Neural progenitor cell (in vitro differentiated cells): ENCODE data around the gene RAB6B.
"Not testable (repeated sequence)": the region's sequence is repeated elsewhere in the genome, so short reads cannot be mapped to it uniquely, and the experiment has no call there.

ENCODE experiments used
- EZH2 ChIP-seq: fragments of 200-600 bp; sonication (generic); IDR thresholded peaks from 2 replicates; pipeline ENCODE4 v1.6.1; 2017; ENCODE audit warnings: antibody characterized with exemption, mild to moderate bottlenecking, moderate library complexity
- EZH2phosphoT487 ChIP-seq: fragments of 200-600 bp; sonication (generic); IDR thresholded peaks from 2 replicates; pipeline ENCODE4 v1.6.1; 2017; ENCODE audit warnings: antibody characterized with exemption
- TF ChIP-seq, protein P1 (sequence below): fragments of 200-600 bp; sonication (generic); IDR thresholded peaks from 2 replicates; pipeline ENCODE4 v1.5.1; 2017; ENCODE audit warnings: antibody characterized with exemption, mild to moderate bottlenecking

DNA sequence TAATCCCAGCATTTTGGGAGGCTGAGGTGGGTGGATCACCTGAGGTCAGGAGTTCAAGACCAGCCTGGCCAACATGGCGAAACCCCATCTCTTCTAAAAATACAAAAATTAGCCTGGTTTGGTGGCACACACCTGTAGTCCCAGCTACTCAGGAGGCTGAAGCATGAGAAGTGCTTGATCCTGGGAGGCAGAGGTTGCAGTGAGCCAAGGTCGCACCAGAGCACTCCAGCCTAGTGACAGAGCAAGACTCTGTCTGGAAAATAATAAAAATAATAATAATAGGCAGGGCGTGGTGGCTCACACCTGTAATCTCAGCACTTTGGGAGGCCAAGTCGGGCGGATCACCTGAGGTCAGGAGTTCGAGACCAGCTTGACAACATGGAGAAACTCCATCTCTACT, 114.9 kb downstream of the RAB6B start:
- TF ChIP-seq, protein P1, sequence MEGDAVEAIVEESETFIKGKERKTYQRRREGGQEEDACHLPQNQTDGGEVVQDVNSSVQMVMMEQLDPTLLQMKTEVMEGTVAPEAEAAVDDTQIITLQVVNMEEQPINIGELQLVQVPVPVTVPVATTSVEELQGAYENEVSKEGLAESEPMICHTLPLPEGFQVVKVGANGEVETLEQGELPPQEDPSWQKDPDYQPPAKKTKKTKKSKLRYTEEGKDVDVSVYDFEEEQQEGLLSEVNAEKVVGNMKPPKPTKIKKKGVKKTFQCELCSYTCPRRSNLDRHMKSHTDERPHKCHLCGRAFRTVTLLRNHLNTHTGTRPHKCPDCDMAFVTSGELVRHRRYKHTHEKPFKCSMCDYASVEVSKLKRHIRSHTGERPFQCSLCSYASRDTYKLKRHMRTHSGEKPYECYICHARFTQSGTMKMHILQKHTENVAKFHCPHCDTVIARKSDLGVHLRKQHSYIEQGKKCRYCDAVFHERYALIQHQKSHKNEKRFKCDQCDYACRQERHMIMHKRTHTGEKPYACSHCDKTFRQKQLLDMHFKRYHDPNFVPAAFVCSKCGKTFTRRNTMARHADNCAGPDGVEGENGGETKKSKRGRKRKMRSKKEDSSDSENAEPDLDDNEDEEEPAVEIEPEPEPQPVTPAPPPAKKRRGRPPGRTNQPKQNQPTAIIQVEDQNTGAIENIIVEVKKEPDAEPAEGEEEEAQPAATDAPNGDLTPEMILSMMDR: not testable (repeated sequence)
- TF ChIP-seq EZH2, EZH2phosphoT487: not testable (repeated sequence)
